Activated CD4-positive, CD25-positive, alpha-beta regulatory T cell (primary cell): ENCODE data around the gene C12orf76.
"Not testable (repeated sequence)": the region's sequence is repeated elsewhere in the genome, so short reads cannot be mapped to it uniquely, and the experiment has no call there.

Source experiments
- DNase-seq, 4 experiments: peaks; one replicate each; lab custom pipeline; 2025; lab: John Stamatoyannopoulos, UW

Gene C12orf76

DNA sequence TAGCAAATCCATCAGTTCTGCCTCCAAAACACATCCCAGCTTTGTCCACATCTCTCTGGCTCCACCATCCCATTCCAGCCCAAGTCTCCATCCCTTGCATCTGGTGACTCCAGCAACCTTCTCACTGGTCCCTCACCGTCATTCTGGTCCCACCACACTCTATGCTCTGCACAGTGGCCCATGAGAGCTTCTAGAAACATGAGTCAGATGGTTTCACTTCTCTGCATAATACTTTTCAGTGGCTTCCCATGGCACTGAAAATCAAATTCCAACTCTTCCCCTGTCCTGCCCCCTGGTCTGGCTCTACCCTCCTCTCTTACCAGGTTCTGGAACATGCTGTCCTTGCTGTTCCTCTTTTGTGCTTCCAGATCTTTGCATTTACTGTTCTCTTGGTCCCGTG lies 17.2 kb upstream of the C12orf76 start:
- DNase-seq = no peak

DNA sequence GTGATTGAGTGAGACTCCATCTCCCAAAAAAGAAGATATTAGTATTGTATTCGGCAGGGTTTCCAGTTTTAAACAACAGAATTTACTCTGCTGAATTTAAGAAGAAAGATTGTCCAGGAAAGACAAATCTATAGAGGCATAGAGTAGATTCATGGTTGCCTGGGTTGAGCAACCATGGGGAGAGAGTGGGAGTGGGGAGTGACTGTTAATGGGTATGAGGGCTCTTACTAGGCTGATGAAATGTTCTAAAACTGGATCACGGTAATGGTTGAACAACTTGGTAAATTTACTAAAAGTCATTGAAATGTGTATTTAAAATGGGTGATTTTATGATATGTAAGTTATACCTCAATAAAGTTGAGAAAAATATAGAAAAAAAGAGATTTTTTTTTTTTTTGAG lies 13.9 kb upstream of the C12orf76 start:
- no peak for DNase-seq

DNA sequence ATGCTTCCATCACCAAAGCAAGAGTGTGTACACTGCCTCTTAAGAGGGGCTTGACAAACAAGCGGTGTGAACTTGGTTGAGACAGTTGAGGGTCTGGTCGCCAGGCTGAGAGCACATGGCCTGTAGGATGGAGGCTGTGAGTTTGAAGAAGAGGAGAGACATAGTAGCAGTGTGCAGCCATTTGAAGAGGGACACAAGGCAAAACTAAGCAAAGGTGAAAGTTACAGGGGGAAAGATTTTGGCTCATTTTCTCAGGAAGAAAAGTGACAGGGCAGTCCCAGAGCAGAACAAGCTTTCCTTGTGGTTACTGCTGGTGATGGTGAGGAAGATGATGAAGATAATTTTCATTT lies 11.3 kb upstream of the C12orf76 start:
- no peak for DNase-seq

DNA sequence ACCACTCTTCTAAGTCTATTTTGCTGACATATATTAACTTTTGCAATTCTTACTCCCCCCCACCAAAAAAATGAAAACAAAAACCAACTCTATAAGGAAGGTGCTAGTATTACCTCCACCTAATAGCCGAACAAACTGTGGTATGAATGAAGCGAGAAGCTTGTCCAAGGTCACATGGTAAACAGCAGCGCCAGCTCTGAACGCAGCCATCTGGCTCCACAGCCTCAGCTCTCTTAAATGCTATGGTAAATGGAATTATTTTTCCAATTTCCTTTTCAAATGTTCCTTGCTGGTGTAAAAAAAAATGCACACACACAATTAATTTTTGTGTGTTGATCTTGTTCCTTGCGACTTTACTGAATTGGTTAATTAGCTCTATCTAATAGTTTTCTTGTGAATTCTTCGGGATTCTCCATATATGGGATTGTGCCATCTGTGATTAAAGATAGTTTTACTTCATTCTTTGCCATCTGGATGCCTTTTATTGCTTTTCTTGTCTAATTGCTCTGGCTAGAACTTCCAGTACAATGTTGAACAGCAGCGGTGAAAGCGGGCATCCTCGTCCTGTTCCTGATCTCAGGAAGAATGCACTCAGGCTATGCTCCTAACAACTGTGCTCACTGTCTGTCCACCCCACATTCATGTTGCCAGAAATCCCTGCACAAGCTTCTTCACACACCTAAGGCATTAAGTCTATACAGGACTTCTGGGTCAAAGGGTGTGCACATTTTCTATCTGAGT lies 10.7 kb upstream of the C12orf76 start:
- no peak for DNase-seq

DNA sequence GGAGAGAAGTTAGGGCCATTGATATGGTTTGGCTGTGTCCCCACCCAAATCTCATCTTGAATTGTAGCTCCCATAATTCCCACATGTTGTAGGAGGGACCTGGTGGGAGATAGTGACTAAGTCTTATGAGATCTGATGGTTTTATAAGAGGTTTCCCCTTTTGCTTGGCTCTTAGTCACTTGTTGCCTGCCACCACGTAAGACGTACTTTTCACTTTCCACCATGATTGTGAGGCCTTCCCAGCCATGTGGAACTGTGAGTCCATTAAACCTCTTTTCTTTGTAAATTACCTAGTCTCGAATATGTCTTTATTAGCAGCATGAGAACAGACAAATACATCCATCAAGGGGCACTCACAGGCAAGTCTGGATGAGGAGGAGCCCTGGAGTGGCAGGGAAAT lies 8.3 kb upstream of the C12orf76 start:
- not testable (repeated sequence) for DNase-seq

DNA sequence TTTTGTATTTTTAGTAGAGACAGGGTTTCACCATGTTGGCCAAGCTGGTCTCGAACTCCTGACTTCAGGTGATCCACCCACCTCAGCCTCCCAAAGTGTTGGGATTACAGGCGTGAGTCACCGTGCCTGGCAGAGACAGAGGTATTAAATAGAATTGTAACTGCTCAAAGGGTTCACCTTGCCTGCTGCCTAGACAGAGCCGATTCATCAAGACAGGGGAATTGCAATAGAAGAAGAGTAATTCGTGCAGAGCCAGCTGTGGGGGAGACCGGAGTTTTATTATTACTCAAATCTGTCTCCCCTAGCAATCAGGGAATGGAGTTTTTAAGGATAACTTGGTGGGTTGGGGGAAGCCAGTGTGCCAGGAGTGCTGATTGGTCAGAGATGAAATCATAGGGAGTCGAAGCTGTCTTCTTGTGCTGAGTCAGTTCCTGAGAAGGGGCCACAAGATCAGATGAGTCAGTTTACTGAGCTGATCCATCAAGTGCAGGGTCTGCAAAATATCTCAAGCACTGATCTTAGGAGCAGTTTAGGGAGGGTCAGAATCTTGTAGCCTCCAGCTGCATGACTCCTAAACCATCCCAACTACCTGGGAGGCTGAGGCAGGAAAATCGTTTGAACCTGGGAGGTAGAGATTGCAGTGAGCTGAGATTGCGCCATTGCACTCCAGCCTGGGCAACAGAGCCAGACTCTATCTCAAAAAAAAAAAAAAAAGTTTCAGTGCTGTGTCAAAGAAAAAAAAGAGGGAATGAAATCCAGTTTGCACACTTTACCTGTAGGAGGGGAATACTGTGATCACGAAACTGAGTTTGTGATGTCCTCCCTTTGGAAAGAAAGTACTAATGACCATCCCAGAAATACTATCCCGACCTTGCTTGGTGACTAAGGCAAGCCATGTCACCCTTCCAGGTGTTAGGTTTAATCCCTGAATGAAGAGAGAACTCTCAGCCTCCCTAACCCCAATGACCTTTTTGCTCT lies 7.3 kb upstream of the C12orf76 start:
- not testable (repeated sequence) for DNase-seq

DNA sequence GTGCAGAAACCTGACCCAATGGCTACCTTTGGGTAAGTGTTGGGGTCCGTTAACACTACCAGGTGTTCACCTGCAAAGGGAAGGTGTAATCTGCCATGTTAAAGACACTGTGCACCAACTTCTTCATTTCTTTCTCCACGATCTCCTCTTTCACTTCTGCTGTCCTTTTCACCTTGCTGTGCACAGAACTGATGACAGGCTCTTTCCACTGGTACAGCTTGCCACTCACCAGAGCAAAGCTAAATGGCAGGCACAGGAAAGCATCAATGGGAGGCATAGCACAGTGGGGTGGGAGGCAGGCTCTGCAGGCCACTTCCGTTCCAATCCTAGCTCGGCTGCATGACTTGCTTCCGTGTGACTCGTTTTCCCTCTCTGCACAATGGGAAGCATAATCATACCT lies 2.6 kb upstream of the C12orf76 start:
- DNase-seq = no peak

DNA sequence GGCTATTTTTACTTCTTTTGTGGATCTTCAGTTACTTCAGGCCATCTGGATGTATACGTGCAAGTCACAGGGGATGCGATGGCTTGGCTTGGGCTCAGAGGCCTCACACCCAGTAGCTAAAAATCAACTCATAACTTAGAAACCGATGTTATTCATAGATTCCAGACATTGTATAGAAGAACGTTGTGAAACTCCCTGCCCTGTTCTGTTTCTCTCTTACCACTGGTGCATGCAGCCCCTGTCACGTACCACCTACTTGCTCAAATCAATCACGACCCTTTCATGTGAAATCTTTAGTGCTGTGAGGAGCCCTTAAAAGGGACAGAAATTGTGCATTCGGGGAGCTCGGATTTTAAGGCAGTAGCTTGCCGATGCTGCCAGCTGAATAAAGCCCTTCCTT lies 1.3 kb upstream of the C12orf76 start:
- DNase-seq = not testable (repeated sequence)

DNA sequence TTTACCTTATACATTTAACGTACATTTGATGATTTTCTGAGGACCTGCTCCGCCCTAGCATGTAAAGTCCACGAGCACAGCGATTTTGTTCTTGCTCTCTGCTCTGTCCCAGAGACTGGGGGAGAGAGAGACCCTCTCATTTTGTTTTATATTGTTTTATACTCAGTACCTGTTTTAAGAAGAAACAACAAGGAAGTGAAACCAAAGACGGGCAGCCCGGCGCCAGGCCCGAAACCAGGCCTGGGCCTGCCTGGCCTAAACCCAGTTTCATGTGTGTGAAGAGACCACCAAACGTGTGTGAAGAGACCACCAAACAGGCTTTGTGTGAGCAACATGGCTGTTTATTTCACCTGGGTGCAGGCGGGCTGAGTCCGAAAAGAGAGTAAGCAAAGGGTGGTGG lies 712 bp upstream of the C12orf76 start:
- DNase-seq = not testable (repeated sequence)

DNA sequence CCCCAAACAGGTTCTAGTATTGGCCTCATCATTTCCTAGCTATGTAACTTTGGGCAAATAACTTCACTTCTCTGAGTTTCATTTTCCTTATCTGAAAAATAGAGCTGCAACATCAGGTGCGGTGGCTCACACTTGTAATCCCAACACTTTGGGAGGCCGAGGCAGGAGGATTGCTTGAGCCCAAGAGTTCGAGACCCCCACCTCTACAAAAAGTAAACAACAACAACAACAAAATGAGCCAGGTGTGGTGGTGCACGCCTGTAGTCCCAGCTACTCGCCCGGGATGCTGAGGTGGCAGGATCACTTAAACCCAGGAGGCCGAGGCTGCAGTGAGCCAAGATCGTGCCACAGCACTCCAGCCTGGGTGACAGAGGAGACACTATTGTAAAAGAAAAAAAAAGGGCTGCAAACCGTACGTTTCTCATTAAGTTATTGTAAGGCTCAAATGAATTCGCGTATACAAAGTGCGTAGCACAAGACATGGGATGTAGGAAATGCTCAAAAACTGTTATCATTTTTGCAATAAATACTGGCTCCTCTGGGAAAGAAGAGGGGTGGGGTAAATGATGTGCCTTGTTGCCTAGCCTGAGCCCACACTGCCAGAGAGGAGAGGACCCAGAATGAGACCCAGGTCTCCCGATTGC lies 903 bp downstream of the C12orf76 start:
- DNase-seq = no peak

DNA sequence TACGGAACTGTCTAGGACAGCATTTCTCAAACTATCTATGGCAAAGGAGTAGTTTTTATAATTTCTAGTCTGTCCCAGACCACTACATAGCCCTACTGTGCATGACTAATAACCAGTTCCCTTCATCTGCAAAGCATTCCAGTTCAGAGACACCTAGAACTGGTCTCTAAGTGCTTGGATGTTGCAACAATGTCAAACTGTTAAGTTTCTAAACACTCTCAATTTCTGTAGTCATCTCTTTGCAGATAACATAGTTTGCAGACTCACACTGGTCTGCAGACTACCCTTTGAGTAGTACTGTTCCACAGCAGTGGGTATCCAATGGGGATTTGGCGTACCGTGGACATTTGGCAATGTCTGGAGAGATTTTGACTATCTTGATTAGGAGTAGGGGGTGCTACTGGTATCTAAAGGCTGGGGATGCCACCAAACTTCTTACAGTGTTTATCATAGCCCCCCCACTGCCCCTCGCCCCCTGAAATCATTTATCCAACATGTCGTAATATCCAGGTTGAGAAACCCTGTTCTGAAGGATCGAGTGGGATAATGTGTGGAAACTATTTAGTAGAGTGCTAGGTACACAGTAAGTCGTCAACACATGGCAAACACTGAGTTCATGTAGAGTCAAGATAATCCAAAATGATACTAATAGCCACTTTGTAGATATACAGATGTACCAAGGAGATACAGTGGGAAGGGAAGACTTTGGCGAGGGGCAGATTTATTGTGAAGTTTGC lies 1.7 kb downstream of the C12orf76 start:
- no peak for DNase-seq

DNA sequence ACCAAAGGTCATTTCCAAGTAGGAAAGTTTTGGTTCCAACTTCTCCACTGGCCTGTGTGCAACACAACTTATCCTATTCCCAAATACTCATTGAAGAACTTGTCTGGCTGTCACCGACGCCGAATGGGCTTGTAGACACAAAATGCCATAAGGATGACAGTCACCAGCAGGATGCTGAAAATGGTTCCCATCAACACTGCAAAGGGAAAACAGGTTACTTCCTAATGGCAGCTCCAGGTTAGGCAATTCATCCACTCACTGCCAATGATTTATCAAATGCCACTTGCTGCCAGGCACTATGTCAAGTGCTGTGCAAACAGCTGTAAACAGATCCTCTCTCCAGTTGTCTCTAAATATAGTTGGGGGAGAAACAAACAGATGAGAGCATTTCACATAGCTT lies 6.1 kb downstream of the C12orf76 start:
- no peak for DNase-seq

DNA sequence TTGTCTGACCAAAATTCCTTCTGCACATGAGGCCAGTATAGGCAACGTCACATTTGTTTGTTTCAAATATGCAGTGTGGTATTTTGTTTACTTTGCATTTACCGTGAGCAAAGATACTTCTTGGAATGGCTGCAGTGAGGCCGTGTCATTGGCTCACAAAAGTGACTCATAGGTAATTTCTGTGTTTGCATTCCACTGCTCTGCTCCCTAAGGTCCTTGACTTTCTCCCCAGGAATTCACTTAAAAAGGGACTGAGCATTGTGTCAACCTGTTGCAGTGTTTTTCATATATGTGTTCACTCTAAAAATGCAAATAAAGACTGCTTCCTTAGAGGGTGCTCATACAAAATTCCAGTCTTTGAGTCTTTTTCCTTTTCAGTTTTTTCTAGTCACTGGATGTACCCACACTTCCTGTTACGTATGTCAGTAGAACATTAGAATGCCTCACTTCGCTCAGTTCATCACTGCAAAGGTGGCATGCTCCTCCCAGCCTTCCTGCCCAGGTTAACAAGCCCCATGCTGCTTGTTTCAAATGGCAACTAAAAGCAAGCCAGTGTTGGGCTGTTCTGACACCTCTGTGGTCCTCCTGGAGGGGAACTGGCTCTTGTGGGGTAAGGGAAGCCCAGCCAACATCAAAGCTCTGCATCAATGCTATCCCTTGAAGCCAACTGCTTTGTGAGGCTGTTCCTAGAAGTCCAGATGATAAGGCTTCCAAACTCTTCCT lies 9.1 kb downstream of the C12orf76 start:
- DNase-seq = no peak

DNA sequence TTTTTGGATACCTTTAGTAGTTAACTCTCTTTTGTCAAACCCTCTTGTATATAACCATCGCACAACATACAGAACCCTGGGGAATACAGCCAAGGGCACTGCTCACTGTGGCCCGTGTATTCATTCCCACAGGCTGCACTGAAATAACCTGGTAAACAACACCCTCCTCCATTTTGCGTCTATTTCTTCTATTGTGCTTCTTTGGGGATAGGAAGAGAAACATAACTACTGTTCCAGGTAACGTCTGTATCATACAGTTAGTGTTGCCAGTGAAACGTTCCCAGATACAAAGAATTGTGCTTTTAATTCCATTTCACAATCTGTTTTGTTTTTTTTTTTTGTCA lies 9.6 kb downstream of the C12orf76 start:
- DNase-seq = no peak

DNA sequence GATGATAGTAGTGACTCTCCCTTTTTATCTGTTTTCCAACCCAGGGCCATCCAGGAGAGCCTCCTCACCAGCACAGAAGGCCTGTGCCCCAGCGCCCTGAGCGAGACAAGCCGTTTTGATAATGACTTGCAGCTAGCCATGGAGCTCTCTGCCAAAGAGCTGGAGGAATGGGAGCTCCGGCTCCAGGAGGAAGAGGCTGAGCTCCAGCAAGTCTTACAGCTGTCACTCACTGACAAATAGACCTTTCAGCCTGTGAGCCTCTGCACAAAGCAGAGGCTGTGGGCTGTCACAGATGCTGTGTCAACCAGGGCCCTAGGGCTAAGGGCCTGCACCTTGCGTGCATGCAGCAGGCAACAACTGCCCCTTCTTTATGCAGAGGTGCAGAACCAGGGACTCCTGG lies 11.0 kb downstream of the C12orf76 start:
- DNase-seq = no peak

DNA sequence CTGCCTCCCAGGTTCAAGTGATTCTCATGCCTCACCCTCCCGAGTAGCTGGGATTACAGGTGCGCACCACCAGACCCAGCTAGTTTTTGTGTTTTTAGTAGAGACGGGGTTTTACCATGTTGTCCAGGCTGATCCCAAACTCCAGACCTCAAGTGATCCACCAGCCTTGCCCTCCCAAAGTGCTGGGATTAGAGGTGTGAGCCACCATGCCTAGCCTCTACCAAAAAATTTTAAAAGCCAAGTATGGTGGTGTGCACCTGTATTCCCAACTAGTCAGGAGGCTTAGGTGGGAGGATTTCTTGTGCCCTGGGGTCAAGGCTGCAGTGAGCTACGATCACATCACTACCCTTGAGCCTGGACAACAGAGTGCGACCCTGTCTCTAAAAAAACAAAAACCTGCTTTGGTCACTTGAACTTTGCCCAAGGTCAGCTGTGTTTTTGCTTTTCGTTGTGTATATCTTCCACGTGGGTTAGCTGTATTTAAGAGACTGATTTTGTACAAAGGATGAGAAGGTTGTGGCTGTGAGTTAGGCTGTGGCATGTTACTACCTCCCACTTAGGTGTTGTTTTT lies 12.7 kb downstream of the C12orf76 start:
- DNase-seq = no peak

DNA sequence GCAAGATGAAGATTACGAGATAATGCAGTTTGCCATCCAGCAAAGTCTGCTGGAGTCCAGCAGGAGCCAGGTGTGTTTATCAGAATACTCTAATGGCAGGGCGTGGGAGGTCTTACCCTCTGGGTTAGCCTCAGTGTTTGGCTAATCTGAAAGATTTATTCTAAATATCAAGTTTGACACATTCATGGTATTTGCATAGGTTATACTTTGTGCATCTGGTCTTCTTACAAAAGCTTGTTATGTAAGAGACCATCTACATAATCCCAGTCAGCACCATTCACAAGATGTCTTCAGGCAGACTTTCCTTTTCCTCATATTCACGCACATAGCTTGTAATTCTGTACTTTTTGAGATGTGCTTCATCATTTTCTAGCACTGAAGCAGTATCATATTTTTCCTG lies 14.4 kb downstream of the C12orf76 start:
- DNase-seq = no peak

DNA sequence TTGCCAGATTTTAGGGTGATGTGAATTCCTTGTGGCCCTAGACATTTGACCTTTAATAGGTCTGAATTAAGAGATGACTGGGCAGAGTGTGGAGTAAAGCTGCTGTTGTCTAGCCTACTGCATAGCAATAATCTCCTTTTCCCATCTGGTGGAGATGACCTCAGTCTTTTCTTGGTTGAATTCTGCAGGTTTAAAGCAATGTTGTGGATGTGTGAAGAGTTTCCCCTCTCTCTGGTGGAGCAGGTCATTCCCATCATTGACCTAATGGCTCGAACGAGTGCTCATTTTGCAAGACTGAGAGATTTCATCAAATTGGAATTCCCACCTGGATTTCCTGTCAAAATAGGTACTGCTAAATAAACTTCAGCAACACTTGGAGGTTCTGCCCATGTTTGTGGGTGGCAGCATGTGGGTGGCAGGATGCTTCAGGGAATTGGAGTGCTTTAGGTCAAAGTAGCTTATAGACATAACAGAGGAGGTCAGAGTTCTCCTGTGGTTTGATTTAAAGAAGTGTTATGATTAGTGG lies 19.0 kb downstream of the C12orf76 start:
- DNase-seq = no peak

DNA sequence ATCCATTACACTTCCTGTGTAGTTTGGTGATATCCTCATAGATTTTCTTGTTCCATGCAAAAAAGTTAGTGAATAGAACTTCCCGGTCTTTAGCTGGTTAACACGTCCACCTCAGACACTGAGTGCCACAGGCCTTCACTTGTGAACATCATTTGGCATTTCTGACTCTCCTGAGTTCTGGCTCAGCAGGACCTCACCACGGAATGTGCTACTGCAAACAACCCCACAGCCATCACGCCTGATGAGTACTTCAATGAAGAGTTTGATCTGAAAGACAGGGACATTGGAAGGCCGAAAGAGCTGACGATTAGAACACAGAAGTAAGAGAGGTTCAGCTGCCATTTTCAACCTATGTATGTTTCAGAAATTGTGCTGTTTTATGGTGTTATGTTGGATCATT lies 20.0 kb downstream of the C12orf76 start:
- no peak for DNase-seq

DNA sequence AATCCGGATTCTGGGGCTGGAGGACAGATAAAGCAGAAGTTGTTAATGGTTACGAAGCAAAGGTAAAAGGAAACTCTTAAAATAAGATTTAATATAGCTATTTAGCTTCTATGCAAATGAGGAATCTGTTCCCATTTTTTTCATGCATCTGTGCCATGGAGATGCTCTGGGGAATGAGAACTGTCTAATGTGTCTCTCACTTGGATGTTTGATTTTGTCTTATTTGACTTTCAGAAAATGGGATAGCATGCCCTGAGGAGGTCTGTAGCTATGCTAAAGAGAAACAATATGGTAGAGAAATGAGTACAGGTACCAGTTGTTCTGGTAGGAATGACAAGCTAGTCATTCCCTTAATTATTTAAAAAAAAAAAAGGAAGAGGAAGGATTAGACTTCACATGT lies 24.3 kb downstream of the C12orf76 start:
- no peak for DNase-seq
